ENCODE measurements around the gene BLOC1S3.

Gene BLOC1S3

GRCh38 chr19:45191375-45191774 lies 12.8 kb downstream of the BLOC1S3 start:
- TF ChIP-seq CTCF (IDR thresholded peaks at IDR 0.05) (no peak), ZFX (IDR thresholded peaks at IDR 0.05; ENCODE audit: borderline replicate concordance) (no peak)
- no peak overlapping the region for H3K27ac ChIP-seq

GRCh38 chr19:45195764-45196163 lies 17.2 kb downstream of the BLOC1S3 start:
- no peak overlapping the region for H3K27ac ChIP-seq
- TF ChIP-seq CTCF (IDR thresholded peaks at IDR 0.05): no peak
- no peak for TF ChIP-seq ZFX (IDR thresholded peaks at IDR 0.05; ENCODE audit: borderline replicate concordance)

- no peak overlapping the region for H3K27ac ChIP-seq
- TF ChIP-seq CTCF (IDR thresholded peaks at IDR 0.05): no peak
- no peak for TF ChIP-seq ZFX (IDR thresholded peaks at IDR 0.05; ENCODE audit: borderline replicate concordance)
Observed at GRCh38 chr19:45200568-45200967, 22.0 kb downstream of the BLOC1S3 start.

GRCh38 chr19:45202637-45203036 lies 24.1 kb downstream of the BLOC1S3 start:
- H3K27ac ChIP-seq: peak overlapping the region; percentile 23; the same call in 1 of the 2 replicates
- TF ChIP-seq ZFX (IDR thresholded peaks at IDR 0.05; ENCODE audit: borderline replicate concordance) (no peak), CTCF (IDR thresholded peaks at IDR 0.05) (no peak)

GRCh38 chr19:45205810-45206209 lies 27.2 kb downstream of the BLOC1S3 start:
- TF ChIP-seq ZFX (IDR thresholded peaks at IDR 0.05; ENCODE audit: borderline replicate concordance) (no peak), CTCF (IDR thresholded peaks at IDR 0.05) (no peak)
- no peak overlapping the region for H3K27ac ChIP-seq

- TF ChIP-seq CTCF (IDR thresholded peaks at IDR 0.05) (no peak), ZFX (IDR thresholded peaks at IDR 0.05; ENCODE audit: borderline replicate concordance) (no peak)
- H3K27ac ChIP-seq: no peak overlapping the region
Observed at GRCh38 chr19:45206328-45206727, 27.7 kb downstream of the BLOC1S3 start.

GRCh38 chr19:45211751-45212381 lies 33.3 kb downstream of the BLOC1S3 start:
- H3K27ac ChIP-seq: no peak overlapping the region
- TF ChIP-seq ZFX (IDR thresholded peaks at IDR 0.05; ENCODE audit: borderline replicate concordance) (no peak), CTCF (IDR thresholded peaks at IDR 0.05) (no peak)
